GM19035 (cell line): ENCODE data around the gene GNAS-AS1.

Source experiments
- ATAC-seq: cut with Tn5 transposase; IDR thresholded peaks from one replicate; pipeline ENCODE4 v1.9.1; 2021; ENCODE audit not compliant: unreplicated experiment

GNAS-AS1 gene

DNA sequence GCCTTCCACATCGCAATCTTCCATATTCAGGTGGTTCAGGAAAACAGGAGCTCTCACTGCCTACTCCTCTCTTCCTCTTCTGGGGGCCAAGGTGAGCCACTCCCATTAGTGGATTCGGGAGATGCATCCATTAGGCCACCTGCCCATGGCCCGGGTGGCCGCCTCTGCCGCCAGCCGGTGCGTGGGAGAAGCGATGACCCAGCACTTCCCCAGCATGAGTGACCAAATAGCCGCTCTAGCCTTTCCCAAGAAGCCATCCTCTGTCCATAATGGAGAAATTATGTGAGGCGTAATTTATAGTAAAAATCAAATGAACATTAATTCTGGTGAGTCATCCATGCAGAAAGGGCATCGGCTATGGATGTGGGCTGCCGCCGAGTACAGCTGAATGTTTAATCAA lies 39.4 kb downstream of the GNAS-AS1 start:
- ATAC-seq, result no peak

GRCh38 chr20:58810879-58811250 lies 39.8 kb downstream of the GNAS-AS1 start:
- ATAC-seq, result no peak

GRCh38 chr20:58810116-58810878 lies 40.4 kb downstream of the GNAS-AS1 start:
- no peak for ATAC-seq

DNA sequence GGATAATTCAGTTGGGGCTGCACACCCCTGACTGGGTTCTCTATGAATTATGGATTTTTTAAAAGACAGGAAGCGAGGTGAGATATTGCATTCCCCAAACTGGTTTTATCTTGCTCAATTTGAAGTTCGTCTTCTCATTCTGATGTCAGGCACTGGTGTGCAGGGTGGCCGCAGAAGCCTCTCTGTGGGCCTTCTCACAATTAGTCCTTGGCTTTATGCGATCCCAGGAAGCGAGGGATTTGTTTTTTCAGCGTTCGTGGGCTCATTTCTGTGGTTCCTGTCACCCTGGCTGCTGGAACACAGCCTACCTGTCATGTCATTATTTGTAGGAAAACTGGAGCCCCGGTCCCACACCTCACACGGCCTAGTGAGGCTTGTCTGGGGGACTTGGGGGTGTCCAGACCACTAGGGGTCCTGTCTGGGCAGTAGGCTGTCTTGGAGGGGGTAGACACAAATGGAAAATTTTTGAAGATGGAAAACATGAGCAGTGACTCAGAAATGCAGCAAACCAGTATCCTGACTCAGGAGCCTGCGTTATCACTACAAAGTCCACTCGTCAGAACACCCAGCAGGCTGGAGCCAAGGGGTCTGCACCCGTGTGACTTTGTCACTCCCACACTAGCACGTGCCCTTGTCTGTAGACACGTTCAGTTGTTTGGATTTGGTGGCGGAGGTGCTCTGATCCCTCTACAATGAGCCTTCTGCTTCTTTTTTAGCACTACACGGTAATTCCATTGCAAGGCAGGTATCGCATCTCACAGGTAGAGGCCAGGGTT lies 42.2 kb downstream of the GNAS-AS1 start:
- no peak for ATAC-seq

- no peak for ATAC-seq
Observed at GRCh38 chr20:58807801-58808200, 42.9 kb downstream of the GNAS-AS1 start.

GRCh38 chr20:58803533-58803932 lies 47.2 kb downstream of the GNAS-AS1 start:
- ATAC-seq, result no peak

DNA sequence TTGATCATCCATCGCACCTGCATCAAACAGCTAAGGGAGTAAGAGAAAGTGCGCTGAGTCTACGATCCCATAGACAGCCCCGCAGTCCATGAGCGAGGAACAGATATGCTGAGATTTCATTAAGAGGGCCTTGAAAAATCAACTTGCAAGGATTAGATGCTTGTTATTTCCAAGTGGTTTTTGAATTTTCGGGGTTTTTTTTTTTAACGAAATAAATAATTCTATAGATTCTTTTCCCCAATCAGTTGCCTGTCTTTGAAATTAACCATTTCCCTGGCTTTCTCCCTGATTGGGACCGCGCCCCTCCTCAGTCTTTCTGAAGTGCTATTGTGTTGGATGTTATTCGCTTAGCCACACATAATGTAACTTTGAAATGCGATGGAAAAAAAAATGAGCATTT lies 48.6 kb downstream of the GNAS-AS1 start:
- ATAC-seq, result no peak

DNA sequence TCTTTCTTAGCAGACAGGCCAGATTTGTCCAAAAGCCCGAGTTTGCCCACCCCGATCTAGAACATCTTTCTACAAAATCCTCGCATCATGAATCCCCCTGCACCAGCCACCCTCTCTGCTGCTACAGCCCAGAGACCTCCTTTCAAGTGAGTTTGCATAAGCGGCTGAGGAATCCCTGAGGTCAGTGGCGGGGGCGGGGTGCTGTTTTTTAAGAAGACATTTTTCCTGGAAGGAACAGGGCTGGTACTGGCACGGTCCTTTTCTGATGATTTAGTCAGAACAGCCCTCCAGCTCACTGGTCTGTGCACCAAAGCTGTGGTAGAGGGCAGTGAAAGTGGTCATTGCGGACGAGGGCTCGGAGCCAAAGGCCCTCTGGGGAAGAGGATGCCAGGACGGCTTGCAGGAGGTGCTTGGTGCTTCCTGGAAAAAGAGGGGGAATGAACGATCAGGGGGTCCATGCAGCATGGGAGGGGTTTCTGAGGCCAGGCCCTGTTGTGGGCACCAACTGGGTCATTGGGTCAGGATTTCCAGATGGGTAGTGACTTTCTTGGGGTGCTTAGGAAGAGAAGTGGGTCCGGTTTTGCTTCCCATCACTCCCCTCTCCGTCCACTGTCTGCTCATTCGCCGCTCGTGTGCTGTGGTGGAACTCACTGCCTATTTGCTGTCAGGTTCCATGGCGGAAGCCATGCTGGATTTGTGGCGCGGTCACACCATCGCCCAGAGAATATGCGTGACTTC lies 50.4 kb downstream of the GNAS-AS1 start:
- ATAC-seq, result no peak

GRCh38 chr20:58797371-58798338 lies 53.0 kb downstream of the GNAS-AS1 start:
- no peak for ATAC-seq

DNA sequence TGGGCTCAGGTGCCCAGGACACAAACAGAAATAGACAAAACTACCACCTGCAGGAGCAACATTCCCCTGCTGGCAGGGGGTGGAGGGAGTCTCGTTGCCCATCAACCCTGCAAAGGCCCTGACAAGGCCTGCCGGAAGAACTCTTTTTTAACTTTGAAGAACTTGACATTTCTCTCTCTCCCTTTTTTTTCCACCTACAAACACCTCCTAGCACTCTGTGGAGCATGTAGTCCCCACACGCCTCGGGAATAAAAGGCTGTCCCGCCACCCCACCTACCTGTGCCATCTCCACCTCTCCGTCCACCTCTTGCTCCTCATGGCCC lies 54.8 kb downstream of the GNAS-AS1 start:
- ATAC-seq, result no peak

GRCh38 chr20:58795181-58795922 lies 55.4 kb downstream of the GNAS-AS1 start:
- no peak for ATAC-seq

DNA sequence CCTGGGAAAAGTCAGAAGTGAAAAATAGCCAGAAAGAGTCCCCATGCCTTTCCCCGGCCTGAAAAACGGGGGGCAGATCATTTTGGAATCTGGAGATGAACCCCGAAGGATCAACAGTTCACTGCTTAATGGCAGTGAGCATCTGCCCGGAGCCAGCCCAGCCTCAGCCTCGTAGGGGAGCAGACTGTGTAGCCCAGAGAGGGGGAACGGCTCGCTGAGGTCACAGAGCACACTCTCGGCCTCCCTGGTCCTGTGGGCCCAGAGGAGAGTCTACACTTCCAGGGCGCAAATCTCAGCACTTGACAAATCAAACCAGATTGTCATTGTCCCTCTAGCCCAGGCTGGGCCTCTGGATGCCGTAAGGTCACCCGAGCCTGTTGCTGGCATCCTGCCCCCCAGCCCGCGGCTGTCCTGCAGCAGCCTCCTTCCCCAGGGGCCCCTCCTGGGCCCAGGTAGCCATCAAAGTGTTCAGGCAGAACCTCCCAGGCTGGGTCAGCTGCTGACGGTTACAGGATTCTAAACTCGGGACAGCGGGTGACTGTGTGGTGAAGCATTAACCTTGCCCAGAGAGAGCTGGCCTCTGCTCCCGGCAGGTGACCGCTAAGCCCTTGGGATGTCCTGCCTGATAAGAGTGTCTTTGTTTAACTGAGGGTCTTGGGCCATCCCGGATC lies 56.1 kb downstream of the GNAS-AS1 start:
- ATAC-seq, result no peak

DNA sequence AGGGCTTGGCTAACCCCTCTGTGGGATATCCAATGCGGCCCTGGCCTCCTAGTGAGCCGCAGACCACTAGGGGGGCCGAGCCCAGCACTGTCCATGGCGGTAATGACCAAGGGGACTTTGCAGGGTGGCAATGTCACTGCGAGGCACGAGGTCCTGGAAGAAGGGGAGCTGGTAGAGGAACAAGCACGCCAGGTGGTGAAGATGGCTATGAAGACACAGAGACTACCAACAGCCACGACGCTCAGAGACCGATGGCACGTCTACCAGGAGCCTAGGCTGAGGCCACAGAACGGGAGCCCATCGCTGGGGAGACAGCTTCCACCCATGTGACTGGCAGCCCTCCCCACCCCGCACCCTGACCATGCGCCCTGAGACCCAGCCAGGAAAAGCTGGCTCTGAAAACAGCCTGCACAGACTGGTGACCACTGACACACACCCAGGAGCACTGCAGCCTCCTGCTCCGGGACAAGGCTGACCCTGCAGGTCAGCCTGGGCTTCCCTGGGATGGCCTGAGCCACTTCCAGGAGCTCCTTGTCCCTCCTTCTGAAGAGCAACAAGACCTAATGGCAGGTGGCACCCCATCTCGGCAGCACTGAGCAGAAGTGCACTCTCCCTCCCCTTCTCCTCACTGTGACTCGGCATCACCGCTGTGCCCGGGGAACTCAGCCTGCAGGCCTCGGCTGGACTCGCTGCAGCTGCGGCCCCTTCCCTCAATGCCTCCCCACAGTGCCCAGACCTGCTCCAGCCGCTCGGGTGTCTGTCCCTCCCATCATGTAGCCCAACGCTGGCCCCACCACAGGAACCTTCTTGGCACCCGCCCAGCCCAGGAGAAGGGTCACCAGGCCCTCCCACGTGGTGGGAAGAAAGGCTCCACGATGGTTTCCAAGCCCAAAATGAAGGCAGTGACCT lies 56.9 kb downstream of the GNAS-AS1 start:
- no peak for ATAC-seq

DNA sequence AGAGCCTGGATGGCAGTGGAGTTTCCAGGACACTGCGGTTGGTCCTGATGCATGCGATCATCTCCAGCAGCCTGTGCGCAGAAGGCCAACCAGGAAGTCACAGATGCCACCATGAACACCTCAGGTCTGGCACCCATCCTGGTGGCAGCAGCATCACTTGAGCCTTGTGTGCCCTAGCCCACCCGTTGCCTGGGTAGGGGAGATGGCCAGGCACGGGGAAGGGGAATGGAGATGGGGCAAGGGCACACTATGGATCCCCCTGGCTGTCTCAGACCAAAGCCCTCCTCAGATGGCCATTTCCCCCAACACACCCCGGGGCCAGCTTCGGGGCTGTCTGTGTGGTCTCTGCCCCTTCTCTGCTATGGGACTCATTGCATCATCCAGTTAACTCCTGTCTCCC lies 58.3 kb downstream of the GNAS-AS1 start:
- ATAC-seq, result no peak

- no peak for ATAC-seq
Observed at GRCh38 chr20:58791286-58791685, 59.4 kb downstream of the GNAS-AS1 start.

DNA sequence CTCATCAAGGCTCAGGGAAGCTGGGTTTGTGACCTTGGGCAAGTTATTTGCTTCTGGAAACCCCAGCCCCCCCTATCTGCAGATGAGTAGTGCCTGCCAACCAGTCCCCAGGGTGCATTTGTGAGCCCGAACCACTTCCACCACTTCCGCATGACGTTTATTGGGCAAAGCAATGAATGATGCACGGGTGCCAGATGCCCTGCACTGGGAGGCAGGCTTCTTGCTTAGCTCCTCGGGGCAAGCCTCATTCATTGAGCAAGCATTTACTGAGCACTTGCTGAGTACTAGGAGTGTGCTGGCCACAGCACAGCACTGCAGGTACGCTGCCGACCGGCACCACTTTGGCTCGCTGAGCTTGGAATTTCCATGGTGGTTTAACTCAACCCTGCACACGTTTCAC lies 60.2 kb downstream of the GNAS-AS1 start:
- no peak for ATAC-seq

DNA sequence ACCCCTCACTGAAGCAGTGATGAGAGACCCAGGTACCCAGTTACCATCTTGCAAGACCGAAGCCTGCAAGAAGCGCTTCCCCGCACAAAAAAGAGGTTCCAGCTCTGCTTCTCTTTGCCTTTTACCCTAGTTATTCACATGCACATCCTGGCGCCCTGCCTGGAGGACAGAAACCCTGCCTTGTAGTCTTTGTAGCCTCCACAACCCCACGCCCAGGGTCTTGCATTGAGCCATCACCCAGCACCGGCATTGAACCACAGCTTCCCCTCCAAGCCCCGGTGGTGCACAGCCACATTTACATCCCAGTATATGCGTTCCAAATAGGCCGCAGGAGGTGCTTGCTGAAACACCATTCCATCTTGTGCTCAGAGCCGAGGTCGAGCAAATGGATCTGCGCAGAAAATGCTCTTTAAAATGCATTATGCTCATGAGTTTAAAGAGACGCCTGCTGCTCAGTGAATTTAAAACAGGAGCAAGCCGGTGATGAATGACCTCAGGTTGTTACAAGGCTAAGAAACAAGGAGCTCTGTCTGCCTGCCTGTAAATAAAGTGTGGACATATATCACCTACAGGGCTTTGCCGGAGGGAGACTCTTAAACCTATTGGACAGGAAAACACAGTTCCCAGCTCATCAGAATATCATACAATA lies 61.7 kb downstream of the GNAS-AS1 start:
- no peak for ATAC-seq
